H9 (cell line): ENCODE measurements around the gene OSBPL2. TPM values are rescaled to one million over a fixed set of nuclear protein-coding genes. Genes with fewer than 3 reads are reported as not detected.

Experiments
- DNase-seq: peaks from one replicate; pipeline ENCODE4 v3.0.0-alpha.2; 2017
- H2AFZ ChIP-seq: one replicate; pipeline ENCODE4 v1.6.1; 2013; ENCODE audit warnings: mild to moderate bottlenecking, low read length, control low read depth, moderate library complexity
- H2AK5ac ChIP-seq: 2 replicates; pipeline ENCODE4 v1.6.1; 2013; ENCODE audit warnings: low read length, control low read depth, mixed read lengths; ENCODE audit not compliant: insufficient read length
- H2BK120ac ChIP-seq: one replicate; pipeline ENCODE4 v1.6.1; 2013; ENCODE audit warnings: low read depth, mild to moderate bottlenecking, low read length, control low read depth, inconsistent platforms; ENCODE audit not compliant: poor library complexity, severe bottlenecking
- H2BK12ac ChIP-seq: 2 replicates; pipeline ENCODE4 v1.6.1; 2013; ENCODE audit warnings: low read length, control low read depth, mixed read lengths, low read depth; ENCODE audit not compliant: insufficient read length
- H2BK15ac ChIP-seq: 2 replicates; pipeline ENCODE4 v1.6.1; 2013; ENCODE audit warnings: low read depth, low read length, control low read depth
- H2BK20ac ChIP-seq: one replicate; pipeline ENCODE4 v1.6.1; 2013; ENCODE audit warnings: low read depth, mild to moderate bottlenecking, low read length, control low read depth, inconsistent platforms; ENCODE audit not compliant: poor library complexity, severe bottlenecking
- H2BK5ac ChIP-seq: 2 replicates; pipeline ENCODE4 v1.6.1; 2013; ENCODE audit warnings: low read length, control low read depth, mixed read lengths; ENCODE audit not compliant: insufficient read length
- H3K14ac ChIP-seq: 2 replicates; pipeline ENCODE4 v1.6.1; 2013; ENCODE audit warnings: low read length, control low read depth; ENCODE audit not compliant: insufficient read depth
- H3K18ac ChIP-seq: 2 replicates; pipeline ENCODE4 v1.6.1; 2013; ENCODE audit warnings: low read depth, mild to moderate bottlenecking, mixed read lengths, low read length, control low read depth; ENCODE audit not compliant: insufficient read length
- H3K23ac ChIP-seq: 2 replicates; pipeline ENCODE4 v1.6.1; 2013; ENCODE audit warnings: low read length, control low read depth, mixed read lengths, low read depth; ENCODE audit not compliant: insufficient read length
- H3K23me2 ChIP-seq: 2 replicates; pipeline ENCODE4 v1.6.1; 2013; ENCODE audit warnings: low read depth, mild to moderate bottlenecking, mixed read lengths, low read length, control low read depth; ENCODE audit not compliant: insufficient read length, poor library complexity, severe bottlenecking
- H3K27ac ChIP-seq: 2 replicates; pipeline ENCODE4 v1.5.1; 2013; ENCODE audit warnings: low read length, control low read depth, mixed read lengths, low read depth; ENCODE audit not compliant: insufficient read length
- H3K27me3 ChIP-seq: 2 replicates; pipeline ENCODE4 v1.6.1; 2013; ENCODE audit warnings: low read length, control low read depth, inconsistent platforms; ENCODE audit not compliant: insufficient read depth
- H3K4ac ChIP-seq: 2 replicates; pipeline ENCODE4 v1.6.1; 2013; ENCODE audit warnings: low read depth, mild to moderate bottlenecking, control low read depth, inconsistent platforms, low read length, moderate library complexity
- H3K4me1 ChIP-seq: 2 replicates; pipeline ENCODE4 v1.6.1; 2013; ENCODE audit warnings: low read length, control low read depth, inconsistent platforms; ENCODE audit not compliant: insufficient read depth
- H3K4me2 ChIP-seq: 2 replicates; pipeline ENCODE4 v1.6.1; 2013; ENCODE audit warnings: low read length, control low read depth, mixed read lengths; ENCODE audit not compliant: insufficient read length, insufficient read depth
- H3K56ac ChIP-seq: 2 replicates; pipeline ENCODE4 v1.6.1; 2013; ENCODE audit warnings: low read depth, mild to moderate bottlenecking, mixed read lengths, low read length, control low read depth; ENCODE audit not compliant: insufficient read length
- H3K79me1 ChIP-seq: 2 replicates; pipeline ENCODE4 v1.6.1; 2013; ENCODE audit warnings: low read depth, mild to moderate bottlenecking, moderate library complexity, low read length, control low read depth, inconsistent platforms; ENCODE audit not compliant: insufficient read depth, poor library complexity, severe bottlenecking
- H3K79me2 ChIP-seq: 2 replicates; pipeline ENCODE4 v1.6.1; 2013; ENCODE audit warnings: low read length, control low read depth, inconsistent platforms; ENCODE audit not compliant: insufficient read depth
- H3K9ac ChIP-seq: 2 replicates; pipeline ENCODE4 v1.6.1; 2013; ENCODE audit warnings: low read length, control low read depth, mixed read lengths; ENCODE audit not compliant: insufficient read length; ENCODE audit errors: extremely low read depth
- H3K9me3 ChIP-seq: one replicate; pipeline ENCODE4 v1.6.1; 2013; ENCODE audit warnings: low read depth, low read length, inconsistent platforms; ENCODE audit not compliant: control insufficient read depth
- H3T11ph ChIP-seq: one replicate; pipeline ENCODE4 v1.6.1; 2013; ENCODE audit warnings: mild to moderate bottlenecking, low read length, control low read depth, inconsistent platforms
- H4K20me1 ChIP-seq: one replicate; pipeline ENCODE4 v1.6.1; 2013; ENCODE audit not compliant: control insufficient read depth, insufficient read length, insufficient read depth
- H4K5ac ChIP-seq: 2 replicates; pipeline ENCODE4 v1.6.1; 2013; ENCODE audit warnings: low read depth, mild to moderate bottlenecking, mixed read lengths, low read length, control low read depth; ENCODE audit not compliant: insufficient read length
- H4K8ac ChIP-seq: replicated peaks from 2 replicates; pipeline ENCODE4 v1.6.1; 2013; ENCODE audit warnings: low read length, control low read depth, mixed read lengths, low read depth; ENCODE audit not compliant: insufficient read length
- H4K91ac ChIP-seq: 2 replicates; pipeline ENCODE4 v1.6.1; 2013; ENCODE audit warnings: low read depth, mild to moderate bottlenecking, moderate library complexity, mixed read lengths, low read length, control low read depth; ENCODE audit not compliant: insufficient read length
- H3K27ac Mint-ChIP-seq, 3 experiments: 2 replicates in 2 of 3; 3 replicates in 1 of 3; pipeline ENCODE4 v1.8.0; 2020 to 2021; ENCODE audit warnings: mixed read lengths in 3 of 3, mild to moderate bottlenecking in 1 of 3, moderate library complexity in 1 of 3
- H3K27me3 Mint-ChIP-seq: 2 replicates; pipeline ENCODE4 v1.8.0; 2021; ENCODE audit warnings: low read depth, mild to moderate bottlenecking, moderate library complexity, mixed read lengths
- H3K36me3 Mint-ChIP-seq, 3 experiments: 2 replicates in 2 of 3; 3 replicates in 1 of 3; pipeline ENCODE4 v1.8.0; 2020 to 2021; ENCODE audit warnings: low read depth in 3 of 3, mixed read lengths in 3 of 3; ENCODE audit not compliant: insufficient read depth in 1 of 3
- H3K4me1 Mint-ChIP-seq, 2 experiments: 2 replicates each; pipeline ENCODE4 v1.8.0; 2020; ENCODE audit warnings: mixed read lengths in 2 of 2
- H3K4me3 Mint-ChIP-seq, 2 experiments: 2 replicates in 1 of 2; 3 replicates in 1 of 2; pipeline ENCODE4 v1.8.0; 2020 to 2021; ENCODE audit warnings: mild to moderate bottlenecking in 2 of 2, mixed read lengths in 2 of 2, moderate library complexity in 1 of 2
- H3K9me3 Mint-ChIP-seq, 2 experiments: 2 replicates in 1 of 2; 3 replicates in 1 of 2; pipeline ENCODE4 v1.8.0; 2020; ENCODE audit warnings: mild to moderate bottlenecking in 2 of 2, mixed read lengths in 2 of 2, moderate library complexity in 1 of 2
- CTCF ChIP-seq: fragments of 200-600 bp; sonication (generic); conservative IDR thresholded peaks from 3 replicates; pipeline ENCODE4 v1.8.0; 2021; ENCODE audit warnings: antibody characterized with exemption, mild to moderate bottlenecking
- WGBS: extraction: QIAGEN DNeasy Blood & Tissue Kit; methylation state at CpG from one replicate; pipeline ENCODE4 v1.1.7; 2013; ENCODE audit warnings: missing lambda C conversion rate, low lambda C conversion rate, mixed read lengths; ENCODE audit not compliant: insufficient read length; ENCODE audit errors: extremely low coverage; 5-methylcytosine and 5-hydroxymethylcytosine counted together
- total RNA-seq: library from RNA; stranded (reverse); gene quantifications from 2 replicates; pipeline ENCODE4 v1.2.1, GENCODE V29; 2021

The OSBPL2 gene
- total RNA-seq, 1 experiment from 2014 or later: 47.3 TPM

GRCh38 chr20:62308102-62308822, 69.9 kb downstream of the OSBPL2 start:
- H2BK5ac ChIP-seq: no peak overlapping the region
- H3K4me1 ChIP-seq: no peaks in the 10 kb centered on the region; the same call in 1 of the 2 replicates
- H3K18ac ChIP-seq: no peak overlapping the region
- H3K9me3 Mint-ChIP-seq: no peaks in the 10 kb centered on the region
- H2BK120ac ChIP-seq: no peak overlapping the region
- H2BK20ac ChIP-seq: no peak overlapping the region
- no peak overlapping the region for H3T11ph ChIP-seq
- H3K36me3 Mint-ChIP-seq: peaks cover 24 to 64% (median 63%) of the 10 kb centered on the region in 3 experiments
- peaks cover 14 to 19% of the 10 kb centered on the region in 2 experiments for H3K4me1 Mint-ChIP-seq
- H3K9ac ChIP-seq: no peak overlapping the region
- H3K9me3 ChIP-seq: no peaks in the 10 kb centered on the region
- H3K4me3 Mint-ChIP-seq: no peak overlapping the region
- H2AK5ac ChIP-seq: no peak overlapping the region
- H3K4me2 ChIP-seq: no peak overlapping the region
- peaks cover 4% of the 10 kb centered on the region for H3K23me2 ChIP-seq
- no peaks in the 10 kb centered on the region for H3K27me3 Mint-ChIP-seq
- H3K27ac ChIP-seq: no peak overlapping the region
- H3K23ac ChIP-seq: no peak overlapping the region
- H2BK15ac ChIP-seq: no peak overlapping the region
- no peak overlapping the region for H4K5ac ChIP-seq
- no peak overlapping the region for H2BK12ac ChIP-seq
- TF ChIP-seq CTCF: no peak
- H3K4ac ChIP-seq: no peak overlapping the region
- H3K79me1 ChIP-seq: no peaks in the 10 kb centered on the region
- H4K8ac ChIP-seq: no peak overlapping the region
- peaks cover 17% of the 10 kb centered on the region; the same call in 1 of the 2 replicates for H3K79me2 ChIP-seq
- H3K27me3 ChIP-seq: no peaks in the 10 kb centered on the region
- H4K20me1 ChIP-seq: no peaks in the 10 kb centered on the region
- H3K56ac ChIP-seq: no peak overlapping the region
- no CpG with 5 or more reads among the region's 29 CpGs for WGBS
- no peak for DNase-seq
- no peak overlapping the region for H4K91ac ChIP-seq
- peak overlapping the region in 1 of 3 experiments; percentile 85; a peak in 2 of 7 replicates for H3K27ac Mint-ChIP-seq
- H2AFZ ChIP-seq: no peak overlapping the region
- H3K14ac ChIP-seq: no peak overlapping the region
